IMR-90 (cell line): ENCODE measurements around the gene UBXN6. TPM values are rescaled to one million over a fixed set of nuclear protein-coding genes. Genes with fewer than 3 reads are reported as not detected.

ENCODE experiments used
- ATAC-seq: fragments of 200-7000 bp; cut with Tn5 transposase; 2 replicates; pipeline ENCODE4 v1.9.1; 2020; ENCODE audit warnings: low read depth, mild to moderate bottlenecking, moderate library complexity
- BruUV-seq: library from RNA; stranded (reverse); fragments of 400-500 nt; replicated peaks from 2 replicates; lab custom pipeline; 2021; lab: Mats Ljungman, UMichigan
- CTCF ChIA-PET: fragments of 300-600 bp; formaldehyde crosslinking; extraction: SDS; loops from one replicate; lab custom pipeline; 2021; ENCODE audit warnings: antibody characterized with exemption; lab: Yijun Ruan, JAX
- POLR2A ChIA-PET: fragments of 300-600 bp; sonication (Branson Sonifier 250); formaldehyde crosslinking; loops from one replicate; lab custom pipeline; 2022; ENCODE audit warnings: antibody characterized with exemption; ENCODE audit not compliant: unreplicated experiment; lab: Charles Lee
- DNase-seq: peaks from one replicate; pipeline ENCODE4 v3.0.0; 2013
- H2AFZ ChIP-seq: replicated peaks from 2 replicates; pipeline ENCODE3; 2013; ENCODE audit warnings: low read length, mild to moderate bottlenecking; ENCODE audit not compliant: poor library complexity
- H2AK5ac ChIP-seq: 2 replicates; pipeline ENCODE4 v1.6.1; 2013; ENCODE audit warnings: low read depth, low read length, inconsistent platforms
- H2AK9ac ChIP-seq: replicated peaks from 2 replicates; pipeline ENCODE3; 2013; ENCODE audit warnings: mild to moderate bottlenecking, low read depth, low read length, moderate library complexity; ENCODE audit not compliant: poor library complexity
- H2BK120ac ChIP-seq: 2 replicates; pipeline ENCODE4 v1.6.1; 2013; ENCODE audit warnings: low read depth, low read length, inconsistent platforms
- H2BK15ac ChIP-seq: 3 replicates; pipeline ENCODE4 v1.6.1; 2013; ENCODE audit warnings: low read depth, low read length, inconsistent platforms
- H2BK20ac ChIP-seq: 2 replicates; pipeline ENCODE4 v1.6.1; 2013; ENCODE audit warnings: low read depth, mild to moderate bottlenecking, inconsistent platforms, low read length, moderate library complexity
- H2BK5ac ChIP-seq: 2 replicates; pipeline ENCODE4 v1.6.1; 2013; ENCODE audit warnings: mild to moderate bottlenecking, low read depth, low read length, inconsistent platforms; ENCODE audit not compliant: poor library complexity, severe bottlenecking
- H3K14ac ChIP-seq: replicated peaks from 2 replicates; pipeline ENCODE4 v1.6.1; 2013; ENCODE audit warnings: low read depth, low read length, inconsistent platforms
- H3K18ac ChIP-seq: 2 replicates; pipeline ENCODE4 v1.6.1; 2013; ENCODE audit warnings: low read depth, low read length, control low read depth
- H3K23ac ChIP-seq: 2 replicates; pipeline ENCODE4 v1.6.1; 2013; ENCODE audit warnings: low read depth, low read length, inconsistent platforms
- H3K27ac ChIP-seq: 2 replicates; pipeline ENCODE4 v1.5.1; 2013; ENCODE audit warnings: mild to moderate bottlenecking, control low read depth, low read length; ENCODE audit not compliant: insufficient read depth
- H3K27me3 ChIP-seq: 2 replicates; pipeline ENCODE4 v1.6.1; 2013; ENCODE audit warnings: low read length; ENCODE audit not compliant: control insufficient read depth, insufficient read depth
- H3K36me3 ChIP-seq: 2 replicates; pipeline ENCODE4 v1.6.1; 2013; ENCODE audit warnings: low read length, mixed read lengths; ENCODE audit not compliant: control insufficient read depth, insufficient read depth
- H3K4ac ChIP-seq: 2 replicates; pipeline ENCODE4 v1.6.1; 2013; ENCODE audit warnings: low read depth, low read length, inconsistent platforms
- H3K4me1 ChIP-seq: 2 replicates; pipeline ENCODE4 v1.6.1; 2013; ENCODE audit warnings: low read length, mixed read lengths; ENCODE audit not compliant: control insufficient read depth, insufficient read depth
- H3K4me2 ChIP-seq: 2 replicates; pipeline ENCODE4 v1.6.1; 2013; ENCODE audit warnings: low read depth, mild to moderate bottlenecking, control low read depth, low read length, moderate library complexity
- H3K4me3 ChIP-seq: 2 replicates; pipeline ENCODE4 v1.5.1; 2013; ENCODE audit warnings: low read depth, mild to moderate bottlenecking, control low read depth, low read length, moderate library complexity; ENCODE audit not compliant: insufficient read depth
- H3K56ac ChIP-seq: 2 replicates; pipeline ENCODE4 v1.6.1; 2013; ENCODE audit warnings: low read length, inconsistent platforms; ENCODE audit not compliant: insufficient read depth; ENCODE audit errors: extremely low read depth
- H3K79me1 ChIP-seq, 2 experiments: 2 replicates each; pipeline ENCODE4 v1.6.1; 2013; ENCODE audit warnings: low read length in 2 of 2, inconsistent platforms in 1 of 2, low read depth in 1 of 2
- H3K9ac ChIP-seq: 2 replicates; pipeline ENCODE4 v1.6.1; 2013; ENCODE audit warnings: low read depth, low read length, control low read depth
- H3K9me1 ChIP-seq: 2 replicates; pipeline ENCODE4 v1.6.1; 2013; ENCODE audit warnings: low read length, inconsistent platforms; ENCODE audit not compliant: insufficient read depth
- H3K9me3 ChIP-seq: 2 replicates; pipeline ENCODE4 v1.6.1; 2013; ENCODE audit warnings: low read length; ENCODE audit not compliant: control insufficient read depth, insufficient read depth
- H4K20me1 ChIP-seq: 2 replicates; pipeline ENCODE4 v1.6.1; 2013; ENCODE audit warnings: low read length, inconsistent platforms; ENCODE audit not compliant: insufficient read depth
- H4K5ac ChIP-seq: 2 replicates; pipeline ENCODE4 v1.6.1; 2013; ENCODE audit warnings: mild to moderate bottlenecking, low read depth, low read length, control low read depth
- H4K8ac ChIP-seq, 2 experiments: 2 replicates each; pipeline ENCODE4 v1.6.1; 2013; ENCODE audit warnings: low read depth in 2 of 2, low read length in 2 of 2, control low read depth in 1 of 2, inconsistent platforms in 1 of 2
- H4K91ac ChIP-seq: 2 replicates; pipeline ENCODE4 v1.6.1; 2013; ENCODE audit warnings: low read depth, low read length, inconsistent platforms; ENCODE audit not compliant: insufficient read depth
- BHLHE40 ChIP-seq: fragments of 150-350 bp; IDR thresholded peaks from 2 replicates; pipeline ENCODE4 v1.6.1; 2016; ENCODE audit warnings: mild to moderate bottlenecking, low read depth, low read length
- CHD1 ChIP-seq: IDR thresholded peaks from 2 replicates; pipeline ENCODE4 v1.6.1; 2012; ENCODE audit warnings: low read depth, low read length, improper control_type of control experiment
- MAZ ChIP-seq: IDR thresholded peaks from 2 replicates; pipeline ENCODE4 v1.6.1; 2012; ENCODE audit warnings: low read depth, mild to moderate bottlenecking, low read length, improper control_type of control experiment, moderate library complexity, borderline replicate concordance
- MXI1 ChIP-seq: IDR thresholded peaks from 2 replicates; pipeline ENCODE4 v1.6.1; 2012; ENCODE audit warnings: low read depth, mild to moderate bottlenecking, low read length, moderate library complexity, borderline replicate concordance
- NFE2L2 ChIP-seq: fragments of 150-350 bp; IDR thresholded peaks from 2 replicates; pipeline ENCODE4 v1.6.1; 2016; ENCODE audit warnings: low read depth, mild to moderate bottlenecking, low read length
- POLR2A ChIP-seq: IDR thresholded peaks from 2 replicates; pipeline ENCODE4 v1.6.1; 2012; ENCODE audit warnings: mild to moderate bottlenecking, low read depth, low read length
- RAD21 ChIP-seq: IDR thresholded peaks from 2 replicates; pipeline ENCODE4 v1.6.1; 2012; ENCODE audit warnings: low read length, improper control_type of control experiment
- RCOR1 ChIP-seq: IDR thresholded peaks from 2 replicates; pipeline ENCODE4 v1.6.1; 2012; ENCODE audit warnings: mild to moderate bottlenecking, low read length, improper control_type of control experiment; ENCODE audit not compliant: insufficient replicate concordance
- WGBS, 2 experiments: methylation state at CpG; one replicate each; pipeline versions ENCODE4 v1.1.5 to v1.1.7; 2013; ENCODE audit warnings: missing lambda C conversion rate in 2 of 2; ENCODE audit not compliant: insufficient read length in 1 of 2; ENCODE audit errors: extremely low coverage in 2 of 2; 5-methylcytosine and 5-hydroxymethylcytosine counted together
- dilution Hi-C: fragments of 300-500 bp; cut with HindIII; formaldehyde crosslinking; loops from one replicate; pipeline ENCODE4 v1.14.3; 2018; ENCODE audit warnings: low sequenced_read_pairs; ENCODE audit not compliant: unreplicated experiment
- in situ Hi-C: fragments of 300-500 bp; cut with MboI; formaldehyde crosslinking; loops from 3 replicates; pipeline ENCODE4 v1.14.3; 2019; ENCODE audit warnings: low sequenced_read_pairs, inconsistent platforms, mixed read lengths
- intact Hi-C: fragments of 100-400 bp; cut with micrococcal nuclease; formaldehyde crosslinking; loops from 2 replicates; pipeline ENCODE4 v1.10.0; 2022
- polyA plus RNA-seq, 3 experiments: library from polyadenylated mRNA; depleted of rRNA; stranded (reverse); fragments of >200 nt; gene quantifications; 2 replicates each; pipeline ENCODE4 v1.2.3, GENCODE V29; 2012; ENCODE audit warnings: low replicate concordance in 1 of 3
- total RNA-seq: library from RNA; depleted of rRNA; stranded (reverse); fragments of >200 nt; gene quantifications from 2 replicates; pipeline ENCODE4 v1.2.3, GENCODE V29; 2012
- TF ChIP-seq, protein P1 (sequence below): conservative IDR thresholded peaks from 2 replicates; pipeline ENCODE4 v1.5.1; 2012; ENCODE audit warnings: mild to moderate bottlenecking, low read depth, low read length, improper control_type of control experiment
- TF ChIP-seq, protein P2 (sequence below): fragments of 150-350 bp; IDR thresholded peaks from 2 replicates; pipeline ENCODE4 v1.6.1; 2016; ENCODE audit warnings: low read depth, mild to moderate bottlenecking, low read length, moderate library complexity, borderline replicate concordance
- TF ChIP-seq, protein P3 (sequence below): fragments of 150-350 bp; IDR thresholded peaks from 2 replicates; pipeline ENCODE4 v1.6.1; 2017; ENCODE audit warnings: mild to moderate bottlenecking, antibody characterized with exemption, low read length, low read depth

UBXN6 gene
- total and polyA plus RNA-seq, 2 of the 4 experiments (the other 2 are of a cell fraction), result 84.2 to 86.5 TPM

DNA sequence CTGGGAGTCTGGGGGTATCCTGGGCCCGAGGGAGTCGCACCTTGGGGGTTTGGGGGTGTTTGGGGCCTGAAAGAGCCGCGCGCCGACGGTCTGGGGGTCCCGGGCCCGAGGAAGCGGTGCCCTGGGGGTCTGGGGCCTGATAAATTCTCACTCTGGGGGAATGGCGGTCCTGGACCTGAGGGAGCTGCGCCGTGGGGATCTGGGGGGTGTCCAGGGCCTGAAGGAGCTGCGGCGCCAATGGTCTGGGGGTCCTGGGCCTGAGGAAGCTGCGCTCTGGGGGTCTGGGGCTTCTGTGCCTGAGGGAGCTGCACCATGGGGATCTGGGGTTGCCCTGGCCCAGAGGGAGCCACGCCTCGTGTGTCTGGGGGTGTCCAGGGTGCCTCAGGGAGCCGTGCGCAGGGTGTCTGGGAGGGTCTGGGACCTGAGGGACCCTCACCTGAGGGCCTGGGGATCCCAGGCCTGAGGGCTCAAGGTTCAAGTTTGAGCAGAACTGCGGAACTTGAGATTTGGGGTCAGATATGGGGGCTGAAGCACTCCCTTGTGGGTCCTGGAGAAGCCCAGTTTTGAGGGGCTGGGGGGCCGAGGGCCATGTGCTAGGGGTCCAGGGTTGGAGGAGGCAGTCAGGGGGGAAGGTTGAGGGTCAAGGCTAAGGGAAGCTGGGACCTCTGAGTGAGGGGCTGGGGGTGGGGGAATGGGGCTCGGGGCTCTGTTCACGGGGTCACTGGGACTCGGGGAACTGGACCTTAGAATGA lies 15.6 kb upstream of the UBXN6 start:
- peaks cover 19% of the 10 kb centered on the region for H3K36me3 ChIP-seq
- no peak overlapping the region for H2AFZ ChIP-seq
- no peak overlapping the region for H2BK20ac ChIP-seq
- 0 out of 2 replicates have a peak, but pooled peaks cover 2% of the 10 kb centered on the region for H3K9me1 ChIP-seq
- H2BK5ac ChIP-seq, result peak overlapping the region; percentile 4
- no peak for DNase-seq
- no peak overlapping the region for H2BK15ac ChIP-seq
- intact Hi-C loops, result loop anchor here (5.0 kb wide), 1 partner anchor 164 kb away; the partner anchor contains the start of gene TNFAIP8L1
- peaks cover 18% of the 10 kb centered on the region for H4K20me1 ChIP-seq
- peak overlapping the region; percentile 97 for H2AK9ac ChIP-seq
- peaks cover 7 to 39% of the 10 kb centered on the region in 2 experiments for H3K79me1 ChIP-seq
- H3K27ac ChIP-seq, result peak overlapping the region; percentile 56
- CTCF ChIA-PET, result no interaction called here
- BruUV-seq, result no TSS peak
- no peaks in the 10 kb centered on the region for H3K9me3 ChIP-seq
- peak overlapping the region; percentile 62; the same call in 1 of the 2 replicates for H2AK5ac ChIP-seq
- ATAC-seq, result no peak
- no peak overlapping the region for H3K56ac ChIP-seq
- WGBS, 2 experiments, result 18% methylated on average over 5 of the region's 25 CpGs; no CpG with 5 or more reads in 1 of the 2 experiments
- dilution Hi-C loops, result no loop called here
- in situ Hi-C loops, result no loop called here
- H4K5ac ChIP-seq, result no peak overlapping the region
- no peak overlapping the region for H3K18ac ChIP-seq
- peak overlapping the region; percentile 89 for H3K4me2 ChIP-seq
- no peak for TF ChIP-seq BHLHE40
- TF ChIP-seq NFE2L2, result no peak
- TF ChIP-seq, protein P1, sequence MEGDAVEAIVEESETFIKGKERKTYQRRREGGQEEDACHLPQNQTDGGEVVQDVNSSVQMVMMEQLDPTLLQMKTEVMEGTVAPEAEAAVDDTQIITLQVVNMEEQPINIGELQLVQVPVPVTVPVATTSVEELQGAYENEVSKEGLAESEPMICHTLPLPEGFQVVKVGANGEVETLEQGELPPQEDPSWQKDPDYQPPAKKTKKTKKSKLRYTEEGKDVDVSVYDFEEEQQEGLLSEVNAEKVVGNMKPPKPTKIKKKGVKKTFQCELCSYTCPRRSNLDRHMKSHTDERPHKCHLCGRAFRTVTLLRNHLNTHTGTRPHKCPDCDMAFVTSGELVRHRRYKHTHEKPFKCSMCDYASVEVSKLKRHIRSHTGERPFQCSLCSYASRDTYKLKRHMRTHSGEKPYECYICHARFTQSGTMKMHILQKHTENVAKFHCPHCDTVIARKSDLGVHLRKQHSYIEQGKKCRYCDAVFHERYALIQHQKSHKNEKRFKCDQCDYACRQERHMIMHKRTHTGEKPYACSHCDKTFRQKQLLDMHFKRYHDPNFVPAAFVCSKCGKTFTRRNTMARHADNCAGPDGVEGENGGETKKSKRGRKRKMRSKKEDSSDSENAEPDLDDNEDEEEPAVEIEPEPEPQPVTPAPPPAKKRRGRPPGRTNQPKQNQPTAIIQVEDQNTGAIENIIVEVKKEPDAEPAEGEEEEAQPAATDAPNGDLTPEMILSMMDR, result no peak
- TF ChIP-seq CHD1, result no peak
- TF ChIP-seq, protein P2, sequence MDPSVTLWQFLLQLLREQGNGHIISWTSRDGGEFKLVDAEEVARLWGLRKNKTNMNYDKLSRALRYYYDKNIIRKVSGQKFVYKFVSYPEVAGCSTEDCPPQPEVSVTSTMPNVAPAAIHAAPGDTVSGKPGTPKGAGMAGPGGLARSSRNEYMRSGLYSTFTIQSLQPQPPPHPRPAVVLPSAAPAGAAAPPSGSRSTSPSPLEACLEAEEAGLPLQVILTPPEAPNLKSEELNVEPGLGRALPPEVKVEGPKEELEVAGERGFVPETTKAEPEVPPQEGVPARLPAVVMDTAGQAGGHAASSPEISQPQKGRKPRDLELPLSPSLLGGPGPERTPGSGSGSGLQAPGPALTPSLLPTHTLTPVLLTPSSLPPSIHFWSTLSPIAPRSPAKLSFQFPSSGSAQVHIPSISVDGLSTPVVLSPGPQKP, result no peak
- no peak for TF ChIP-seq MAZ
- TF ChIP-seq, protein P3, sequence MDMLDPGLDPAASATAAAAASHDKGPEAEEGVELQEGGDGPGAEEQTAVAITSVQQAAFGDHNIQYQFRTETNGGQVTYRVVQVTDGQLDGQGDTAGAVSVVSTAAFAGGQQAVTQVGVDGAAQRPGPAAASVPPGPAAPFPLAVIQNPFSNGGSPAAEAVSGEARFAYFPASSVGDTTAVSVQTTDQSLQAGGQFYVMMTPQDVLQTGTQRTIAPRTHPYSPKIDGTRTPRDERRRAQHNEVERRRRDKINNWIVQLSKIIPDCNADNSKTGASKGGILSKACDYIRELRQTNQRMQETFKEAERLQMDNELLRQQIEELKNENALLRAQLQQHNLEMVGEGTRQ, result no peak
- no peak for TF ChIP-seq RCOR1
- no peak for TF ChIP-seq RAD21
- TF ChIP-seq MXI1, result no peak
- TF ChIP-seq POLR2A, result no peak
- no peaks in the 10 kb centered on the region for H3K27me3 ChIP-seq
- H3K4me3 ChIP-seq, result peak overlapping the region; percentile 60
- peaks cover 4% of the 10 kb centered on the region for H3K4me1 ChIP-seq
- no peak overlapping the region for H2BK120ac ChIP-seq
- peak overlapping the region; percentile 45 for H4K91ac ChIP-seq
- H3K14ac ChIP-seq, result no peak overlapping the region; the same call in 1 of the 2 replicates
- H3K9ac ChIP-seq, result peak overlapping the region; percentile 86
- POLR2A ChIA-PET, result no interaction called here
- H4K8ac ChIP-seq, result peak overlapping the region in 1 of 2 experiments; percentile 9; a peak in 2 of 4 replicates
- H3K4ac ChIP-seq, result peak overlapping the region; percentile 13; the same call in 1 of the 2 replicates
- peak overlapping the region; percentile 19; the same call in 1 of the 2 replicates for H3K23ac ChIP-seq
